ENCODE data around the gene KIF9.
"Not testable (repeated sequence)": the region's sequence is repeated elsewhere in the genome, so short reads cannot be mapped to it uniquely, and the experiment has no call there.

DNA sequence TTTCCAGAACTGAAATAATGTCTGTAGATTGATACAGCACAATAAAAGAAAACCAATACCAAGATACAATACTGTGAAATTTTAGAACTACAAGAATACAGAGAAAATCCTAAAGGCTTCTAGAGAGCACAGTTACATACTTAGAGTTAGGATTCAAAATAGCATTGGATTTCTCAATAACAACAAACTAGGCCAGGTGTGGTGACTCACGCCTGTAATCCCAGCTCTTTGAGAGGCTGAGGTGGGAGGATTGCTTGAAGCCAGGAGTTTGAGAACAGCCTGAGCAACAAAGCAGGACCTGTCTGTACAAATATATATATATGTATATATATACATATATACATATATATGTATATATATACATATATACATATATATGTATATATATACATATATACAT, 33.6 kb upstream of the KIF9 start:
- TF ChIP-seq POLR2A, POLR2AphosphoS5, EP300 (IDR thresholded peaks at IDR 0.05): not testable (repeated sequence)
- TF ChIP-seq, protein P1, sequence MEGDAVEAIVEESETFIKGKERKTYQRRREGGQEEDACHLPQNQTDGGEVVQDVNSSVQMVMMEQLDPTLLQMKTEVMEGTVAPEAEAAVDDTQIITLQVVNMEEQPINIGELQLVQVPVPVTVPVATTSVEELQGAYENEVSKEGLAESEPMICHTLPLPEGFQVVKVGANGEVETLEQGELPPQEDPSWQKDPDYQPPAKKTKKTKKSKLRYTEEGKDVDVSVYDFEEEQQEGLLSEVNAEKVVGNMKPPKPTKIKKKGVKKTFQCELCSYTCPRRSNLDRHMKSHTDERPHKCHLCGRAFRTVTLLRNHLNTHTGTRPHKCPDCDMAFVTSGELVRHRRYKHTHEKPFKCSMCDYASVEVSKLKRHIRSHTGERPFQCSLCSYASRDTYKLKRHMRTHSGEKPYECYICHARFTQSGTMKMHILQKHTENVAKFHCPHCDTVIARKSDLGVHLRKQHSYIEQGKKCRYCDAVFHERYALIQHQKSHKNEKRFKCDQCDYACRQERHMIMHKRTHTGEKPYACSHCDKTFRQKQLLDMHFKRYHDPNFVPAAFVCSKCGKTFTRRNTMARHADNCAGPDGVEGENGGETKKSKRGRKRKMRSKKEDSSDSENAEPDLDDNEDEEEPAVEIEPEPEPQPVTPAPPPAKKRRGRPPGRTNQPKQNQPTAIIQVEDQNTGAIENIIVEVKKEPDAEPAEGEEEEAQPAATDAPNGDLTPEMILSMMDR (IDR thresholded peaks at IDR 0.05): not testable (repeated sequence)
